ENCODE results near the gene APBB2.

APBB2 gene

DNA sequence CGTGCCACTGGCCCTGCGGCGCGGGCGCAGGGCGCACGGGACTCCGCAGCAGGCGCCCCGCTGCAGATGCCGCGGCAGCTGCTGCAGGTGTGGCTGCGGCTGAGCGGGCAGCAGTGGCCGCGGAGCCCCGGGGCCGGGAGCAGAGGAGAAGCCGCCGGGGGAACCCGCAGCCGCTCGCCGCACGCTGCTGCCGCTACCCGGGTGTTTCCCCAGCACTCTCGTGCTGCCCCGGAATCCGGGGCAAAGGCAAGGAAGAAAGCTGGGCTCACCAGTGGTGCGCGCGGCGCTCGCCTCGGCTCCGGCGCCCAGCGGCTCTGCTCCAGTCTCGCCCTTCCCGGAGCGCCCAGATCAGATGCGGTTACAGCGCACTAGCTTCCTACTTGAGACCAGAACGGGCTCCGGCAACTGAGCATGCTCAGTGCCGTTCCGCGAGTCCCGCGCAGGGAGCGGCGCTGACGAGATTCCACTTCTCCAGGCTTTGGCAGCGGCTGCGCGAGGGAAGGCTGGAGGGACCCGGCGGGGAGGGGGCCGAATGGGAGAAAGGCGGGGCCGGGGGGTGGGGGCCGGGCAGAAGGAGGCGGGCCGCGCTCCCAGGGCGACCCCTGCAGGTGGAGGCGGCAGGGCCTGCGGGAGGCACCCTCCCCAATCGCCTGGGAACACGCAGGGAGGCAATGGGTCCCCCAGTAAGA, at the start of gene APBB2:
TSS of gene APBB2 (minus strand) at position 407 of the 689 bp plus-strand sequence. CDS start 181,288 bp downstream, outside the sequence.
- in situ Hi-C loops (cut with HindIII; ENCODE audit: low pct_unique_long_range_greater_than_20kb, low sequenced_read_pairs) = no loop called here
- peak; percentile 89 to 96 for DNase-seq (ENCODE audit: low read depth in 1 of 2, low spot score in 1 of 2)
- TF ChIP-seq JUND (IDR thresholded peaks at IDR 0.05; ENCODE audit: low read depth) = no peak

DNA sequence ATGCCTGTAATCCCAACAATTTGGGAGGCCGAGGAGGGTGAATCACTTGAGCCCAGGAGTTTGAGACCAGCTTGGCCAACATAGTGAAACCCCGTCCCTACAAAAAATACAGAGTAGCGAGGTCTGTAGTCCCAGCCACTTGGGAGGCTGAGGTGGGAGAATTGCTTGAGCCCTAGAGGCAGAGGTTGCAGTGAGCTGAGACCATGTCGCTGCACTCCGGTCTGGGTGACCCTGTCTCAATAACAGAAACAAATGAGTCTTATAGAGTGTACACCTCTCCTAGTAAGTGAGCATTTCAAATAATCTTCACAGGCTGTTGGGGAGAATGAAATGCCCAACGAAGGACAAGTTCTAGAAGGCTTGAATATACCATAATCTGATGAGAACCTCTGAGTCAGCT, 47.9 kb upstream of the APBB2 start:
- TF ChIP-seq JUND (IDR thresholded peaks at IDR 0.05; ENCODE audit: low read depth) = no peak
- no peak for DNase-seq (ENCODE audit: low read depth in 1 of 2, low spot score in 1 of 2)
- in situ Hi-C loops (cut with HindIII; ENCODE audit: low pct_unique_long_range_greater_than_20kb, low sequenced_read_pairs) = no loop called here

DNA sequence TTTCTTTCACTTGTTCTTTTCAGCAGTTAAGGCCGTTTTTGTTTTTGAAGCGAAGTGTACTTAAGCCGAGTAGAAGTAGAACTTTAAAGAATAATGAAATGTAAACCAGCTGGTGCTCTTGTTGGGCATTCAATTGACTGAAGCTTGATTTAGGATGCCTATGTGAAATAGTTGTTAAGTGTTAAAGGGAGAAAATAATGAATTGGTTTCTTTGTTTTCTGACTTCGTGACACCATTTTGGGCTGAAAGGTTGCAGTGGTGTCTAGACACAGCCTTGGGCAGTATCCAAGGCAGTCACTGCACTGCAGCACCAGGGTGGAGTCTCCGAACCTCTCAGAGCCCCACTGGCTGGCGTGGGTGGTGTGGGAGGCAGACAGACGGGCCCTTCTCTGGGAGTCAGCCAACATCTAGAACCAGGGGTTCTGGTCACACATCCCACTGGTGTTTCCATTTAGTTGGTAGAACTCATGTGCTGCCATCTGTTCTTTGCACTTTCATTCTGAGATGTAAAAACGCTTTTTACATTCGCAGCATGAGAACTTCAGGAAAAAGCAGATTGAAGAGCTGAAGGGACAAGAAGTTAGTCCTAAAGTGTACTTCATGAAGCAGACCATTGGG, 45.9 kb upstream of the APBB2 start:
- no peak for TF ChIP-seq JUND (IDR thresholded peaks at IDR 0.05; ENCODE audit: low read depth)
- in situ Hi-C loops (cut with HindIII; ENCODE audit: low pct_unique_long_range_greater_than_20kb, low sequenced_read_pairs) = no loop called here
- DNase-seq (ENCODE audit: low read depth in 1 of 2, low spot score in 1 of 2) = no peak

DNA sequence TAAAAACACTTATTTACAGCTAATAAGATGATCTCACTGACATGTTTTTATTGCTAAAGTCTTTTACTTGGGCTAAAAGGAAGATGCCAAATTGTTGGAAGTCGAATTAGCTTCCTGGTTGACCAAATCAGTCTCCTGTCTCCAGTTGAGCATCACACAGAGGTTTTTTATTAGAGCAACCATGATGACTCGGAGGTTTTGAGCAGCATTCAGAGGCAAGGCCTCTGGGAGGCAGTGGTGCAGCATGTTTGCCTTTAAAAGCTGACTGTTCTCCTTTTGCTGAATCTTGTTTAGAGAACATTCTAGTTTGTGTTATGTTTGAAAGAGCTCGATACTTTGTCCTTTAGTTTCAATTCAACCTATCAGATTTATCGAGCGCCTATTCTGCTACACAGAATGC, 44.4 kb upstream of the APBB2 start:
- DNase-seq (ENCODE audit: low read depth in 1 of 2, low spot score in 1 of 2) = peak; percentile 19 to 72
- TF ChIP-seq JUND (IDR thresholded peaks at IDR 0.05; ENCODE audit: low read depth) = no peak
- in situ Hi-C loops (cut with HindIII; ENCODE audit: low pct_unique_long_range_greater_than_20kb, low sequenced_read_pairs) = no loop called here

DNA sequence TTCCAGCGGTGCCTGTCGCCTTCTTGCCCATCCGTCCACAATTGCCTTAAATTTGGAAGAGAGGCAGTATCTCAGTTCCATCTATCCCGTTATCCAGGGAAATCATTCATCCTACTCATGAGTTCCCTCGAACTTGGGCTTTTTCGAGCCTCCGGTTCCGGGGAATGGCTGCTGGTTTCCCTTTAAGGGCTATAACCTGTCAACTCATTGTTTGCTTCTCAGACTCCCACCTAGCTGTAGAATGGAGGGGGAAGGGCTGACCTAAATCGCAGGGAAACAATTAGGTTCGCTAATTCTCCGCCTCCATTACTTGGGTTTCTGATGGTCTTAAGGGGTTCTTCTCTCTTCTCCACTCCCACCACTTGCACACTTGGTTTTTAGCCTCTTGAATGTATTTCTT, 43.6 kb upstream of the APBB2 start:
- TF ChIP-seq JUND (IDR thresholded peaks at IDR 0.05; ENCODE audit: low read depth) = no peak
- in situ Hi-C loops (cut with HindIII; ENCODE audit: low pct_unique_long_range_greater_than_20kb, low sequenced_read_pairs) = no loop called here
- no peak for DNase-seq (ENCODE audit: low read depth in 1 of 2, low spot score in 1 of 2)

DNA sequence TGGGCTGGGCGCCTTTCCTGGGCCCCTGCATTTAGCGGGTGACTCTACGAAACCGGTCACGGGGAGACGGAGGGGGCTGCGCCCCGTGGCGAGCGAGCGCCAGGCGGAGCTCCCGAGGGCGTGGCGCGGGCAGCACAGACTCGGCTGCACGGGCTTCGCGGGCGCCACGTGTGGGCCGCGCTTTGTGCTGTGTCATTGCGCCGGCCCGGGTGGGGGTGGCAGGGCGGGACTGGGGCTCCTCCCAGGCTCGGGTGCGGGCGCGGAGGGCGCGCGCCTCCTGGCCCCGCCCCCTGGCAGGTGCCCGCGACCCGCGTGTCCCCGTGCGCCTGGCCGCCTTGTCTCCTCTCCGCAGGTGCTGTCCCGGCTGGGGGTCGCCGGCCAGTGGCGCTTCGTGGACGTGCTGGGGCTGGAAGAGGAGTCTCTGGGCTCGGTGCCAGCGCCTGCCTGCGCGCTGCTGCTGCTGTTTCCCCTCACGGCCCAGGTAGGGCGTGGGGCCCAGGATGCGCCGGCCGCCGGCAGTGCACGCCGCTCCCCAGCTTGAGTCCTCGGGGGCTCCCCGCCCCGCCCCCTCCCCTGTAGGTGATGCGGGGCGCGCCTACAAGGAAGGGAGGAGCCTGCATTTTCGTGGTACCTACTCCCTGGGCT, 43.0 kb upstream of the APBB2 start:
- in situ Hi-C loops (cut with HindIII; ENCODE audit: low pct_unique_long_range_greater_than_20kb, low sequenced_read_pairs) = no loop called here
- no peak for TF ChIP-seq JUND (IDR thresholded peaks at IDR 0.05; ENCODE audit: low read depth)
- DNase-seq (ENCODE audit: low read depth in 1 of 2, low spot score in 1 of 2) = peak; percentile 16 to 72

DNA sequence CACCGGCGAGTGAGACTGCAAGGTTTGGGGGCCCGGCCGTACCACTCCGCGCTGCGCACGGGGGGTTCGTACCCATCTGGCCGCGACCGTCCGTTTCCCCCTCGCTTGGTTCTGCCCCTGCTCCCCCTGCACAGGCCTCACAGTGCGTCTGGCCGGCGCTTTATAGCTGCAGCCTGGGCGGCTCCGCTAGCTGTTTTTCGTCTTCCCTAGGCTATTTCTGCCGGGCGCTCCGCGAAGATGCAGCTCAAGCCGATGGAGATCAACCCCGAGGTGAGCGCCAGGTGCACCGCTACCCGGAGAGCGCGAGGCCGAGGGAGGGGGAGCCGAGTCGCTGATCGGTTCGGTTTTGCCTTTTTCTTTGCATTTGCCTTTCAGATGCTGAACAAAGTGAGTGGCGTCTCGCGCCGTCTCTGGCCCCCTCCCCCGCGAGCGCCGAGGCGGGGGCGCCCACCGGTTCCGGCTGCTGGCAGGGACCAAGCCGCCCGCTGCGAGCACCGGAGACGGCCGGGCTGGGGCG, 42.5 kb upstream of the APBB2 start, which contains the start of gene UCHL1:
TSS of gene UCHL1 (plus strand) at position 189 of the 517 bp plus-strand sequence. CDS start at position 238, 49 bp downstream.
- in situ Hi-C loops (cut with HindIII; ENCODE audit: low pct_unique_long_range_greater_than_20kb, low sequenced_read_pairs) = no loop called here
- TF ChIP-seq JUND (IDR thresholded peaks at IDR 0.05; ENCODE audit: low read depth) = no peak
- no peak for DNase-seq (ENCODE audit: low read depth in 1 of 2, low spot score in 1 of 2)

DNA sequence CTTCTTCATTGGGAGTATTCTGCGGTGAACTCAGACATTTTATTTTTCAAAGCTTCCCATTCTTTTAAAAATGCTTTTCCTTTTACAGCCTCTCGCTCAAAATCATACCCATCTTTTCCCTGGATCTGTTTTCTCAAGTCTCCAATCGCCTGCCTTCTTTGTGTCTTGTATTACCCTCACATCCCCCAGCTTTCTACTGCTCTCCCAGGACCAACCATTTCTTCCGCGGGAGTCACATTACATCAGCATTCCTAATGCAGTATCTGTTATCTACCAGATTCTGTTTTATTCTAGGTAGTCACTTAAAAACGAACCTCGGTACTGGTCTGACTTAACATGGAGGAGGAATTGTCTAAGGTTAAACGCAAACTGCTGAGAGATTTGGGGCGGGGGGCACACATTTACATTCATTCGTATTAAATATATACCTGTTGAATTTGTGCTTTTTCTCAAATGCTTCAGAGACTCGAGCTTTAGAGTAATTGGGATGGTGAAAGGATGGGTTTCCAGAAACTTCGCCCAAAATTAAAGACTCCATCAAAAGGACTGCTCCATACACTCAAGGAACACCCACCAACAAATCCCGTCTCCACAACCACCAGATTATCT, 41.9 kb upstream of the APBB2 start:
- no peak for TF ChIP-seq JUND (IDR thresholded peaks at IDR 0.05; ENCODE audit: low read depth)
- in situ Hi-C loops (cut with HindIII; ENCODE audit: low pct_unique_long_range_greater_than_20kb, low sequenced_read_pairs) = no loop called here
- DNase-seq (ENCODE audit: low read depth in 1 of 2, low spot score in 1 of 2) = no peak

DNA sequence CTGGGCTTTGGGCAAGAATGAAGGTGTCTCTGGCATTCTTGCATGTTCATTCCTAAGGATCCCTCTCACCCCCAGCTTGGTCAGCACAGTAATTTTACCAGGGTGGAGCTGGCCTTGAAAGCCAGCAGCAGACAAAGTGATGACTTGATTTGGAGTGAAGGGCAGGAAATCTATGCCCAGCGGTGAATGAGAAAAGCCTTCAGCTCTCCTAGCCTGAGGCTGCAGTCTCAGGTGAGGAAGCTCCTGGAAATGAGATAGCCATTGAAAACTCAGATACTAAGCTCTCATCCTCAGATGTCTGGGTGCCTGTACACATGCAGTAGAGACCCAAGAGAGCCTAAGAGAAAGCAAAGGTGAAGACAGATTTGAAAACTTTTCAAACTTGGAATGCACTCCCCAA, 31.6 kb upstream of the APBB2 start:
- in situ Hi-C loops (cut with HindIII; ENCODE audit: low pct_unique_long_range_greater_than_20kb, low sequenced_read_pairs) = no loop called here
- no peak for DNase-seq (ENCODE audit: low read depth in 1 of 2, low spot score in 1 of 2)
- TF ChIP-seq JUND (IDR thresholded peaks at IDR 0.05; ENCODE audit: low read depth) = no peak

DNA sequence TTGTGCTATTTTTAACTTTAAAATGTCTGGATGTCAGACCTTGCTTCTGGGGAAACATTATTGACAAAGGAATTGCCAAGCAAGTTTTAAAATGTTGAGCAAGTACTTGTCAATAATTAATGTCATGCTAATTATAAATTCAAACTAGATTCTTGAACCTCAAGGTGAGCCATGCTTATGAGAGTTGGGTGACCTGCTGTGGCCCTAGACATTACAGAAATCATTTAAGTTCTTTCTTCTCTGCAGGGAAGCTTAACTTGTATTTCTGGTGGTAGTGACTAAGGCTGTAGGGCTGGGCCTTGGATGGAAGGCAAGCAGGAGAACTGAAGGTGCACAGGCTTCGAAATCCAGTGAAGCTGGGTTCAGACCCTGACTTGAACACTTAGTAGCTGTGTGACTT, 27.6 kb upstream of the APBB2 start:
- no peak for DNase-seq (ENCODE audit: low read depth in 1 of 2, low spot score in 1 of 2)
- no peak for TF ChIP-seq JUND (IDR thresholded peaks at IDR 0.05; ENCODE audit: low read depth)
- in situ Hi-C loops (cut with HindIII; ENCODE audit: low pct_unique_long_range_greater_than_20kb, low sequenced_read_pairs) = no loop called here

DNA sequence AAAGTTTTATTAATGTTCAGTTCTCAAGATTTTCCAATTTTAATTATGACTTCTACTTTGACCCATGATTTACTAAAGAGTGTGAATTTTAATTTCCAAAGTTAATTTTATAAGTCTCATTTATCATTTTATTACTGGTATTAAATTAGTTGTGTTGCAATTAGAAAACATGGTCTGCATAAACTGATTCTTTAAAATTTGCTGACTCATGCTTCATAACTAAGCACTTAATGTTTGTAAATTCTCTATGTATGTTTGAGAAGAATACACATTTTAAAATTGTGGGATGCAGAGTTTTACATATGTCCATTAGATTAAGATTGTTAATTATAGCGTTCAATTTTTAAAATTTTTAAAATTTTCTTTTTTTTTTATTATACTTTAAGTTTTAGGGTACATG, 22.2 kb upstream of the APBB2 start:
- in situ Hi-C loops (cut with HindIII; ENCODE audit: low pct_unique_long_range_greater_than_20kb, low sequenced_read_pairs) = no loop called here
- no peak for DNase-seq (ENCODE audit: low read depth in 1 of 2, low spot score in 1 of 2)
- TF ChIP-seq JUND (IDR thresholded peaks at IDR 0.05; ENCODE audit: low read depth) = no peak

DNA sequence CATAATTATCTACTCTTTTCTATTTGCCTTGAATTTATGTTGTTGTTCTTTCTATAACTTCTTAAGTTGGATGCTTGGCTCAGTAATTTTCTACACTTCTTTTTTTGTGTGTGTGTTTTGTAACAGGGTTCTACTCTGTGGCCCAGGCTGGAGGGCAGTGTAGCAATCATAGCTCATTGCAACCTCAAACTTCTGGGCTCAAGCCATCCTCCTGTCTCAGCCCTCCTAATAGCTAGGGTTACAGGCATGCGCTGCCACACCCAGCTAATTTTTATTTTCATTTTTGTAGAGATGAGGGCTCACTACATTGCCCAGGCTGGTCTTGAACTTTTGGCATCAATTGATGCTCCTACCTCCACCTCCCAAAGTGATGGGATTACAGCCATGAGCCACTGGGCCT, 21.7 kb upstream of the APBB2 start:
- in situ Hi-C loops (cut with HindIII; ENCODE audit: low pct_unique_long_range_greater_than_20kb, low sequenced_read_pairs) = no loop called here
- no peak for DNase-seq (ENCODE audit: low read depth in 1 of 2, low spot score in 1 of 2)
- TF ChIP-seq JUND (IDR thresholded peaks at IDR 0.05; ENCODE audit: low read depth) = no peak

DNA sequence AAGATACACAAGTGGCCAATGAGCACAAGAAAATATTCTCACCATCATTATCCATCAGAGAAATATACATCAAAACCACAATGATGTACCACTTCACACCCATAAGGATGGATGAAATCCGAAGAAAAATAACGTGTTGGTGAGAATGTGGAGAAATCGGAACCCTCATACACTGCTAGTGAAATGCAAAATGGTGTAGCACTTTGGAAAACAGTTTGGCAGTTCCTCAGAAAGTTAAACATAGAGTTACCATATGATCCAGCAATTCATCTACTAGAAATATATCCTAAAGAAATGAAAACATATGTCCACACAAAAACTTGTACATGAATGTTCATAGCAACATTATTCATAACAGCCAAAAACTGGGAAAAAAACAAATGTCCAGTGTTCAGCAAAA, 18.5 kb upstream of the APBB2 start:
- TF ChIP-seq JUND (IDR thresholded peaks at IDR 0.05; ENCODE audit: low read depth) = no peak
- in situ Hi-C loops (cut with HindIII; ENCODE audit: low pct_unique_long_range_greater_than_20kb, low sequenced_read_pairs) = no loop called here
- no peak for DNase-seq (ENCODE audit: low read depth in 1 of 2, low spot score in 1 of 2)

Measured in T47D (cell line).